Adrenal gland (tissue), 5 donors: ENCODE data around the gene MAPKAP1.

Source experiments
- CTCF ChIP-seq, 6 experiments: fragments of 450-650 bp in 4 of 6; fragments of 200-600 bp in 2 of 6; sonication (generic) in 1 of 6; IDR thresholded peaks; 1 replicate in 5 of 6; 2 replicates in 1 of 6; pipeline versions ENCODE4 v1.5.1 to v1.8.0; 2016 to 2021; ENCODE audit warnings: antibody characterized with exemption in 6 of 6, mild to moderate bottlenecking in 2 of 6, moderate library complexity in 1 of 6
- POLR2A ChIP-seq, 2 donors: fragments of 450-650 bp; IDR thresholded peaks; one replicate each; pipeline ENCODE4 v1.6.1; 2017; ENCODE audit warnings: antibody characterized with exemption in 2 of 2, mild to moderate bottlenecking in 2 of 2, moderate library complexity in 1 of 2
- donor health status: DM: no; HTN: no; CAD: no.

- TF ChIP-seq CTCF (IDR thresholded peaks at IDR 0.05) (no peak), POLR2A (IDR thresholded peaks at IDR 0.05) (no peak)
Measured at GRCh38 chr9:125743682-125744428, 36.8 kb upstream of the MAPKAP1 start.
